Measurements from ENCODE around the gene COX5A.

The COX5A gene

GRCh38 chr15:74873036-74873755, 64.7 kb downstream of the COX5A start, which contains the start of gene SCAMP2:
SCAMP2 (minus strand) TSS chr15:74873365; CDS start chr15:74873255, 110 bp downstream.
- DNase-seq (ENCODE audit: low spot score) = peak; percentile 97

DNA sequence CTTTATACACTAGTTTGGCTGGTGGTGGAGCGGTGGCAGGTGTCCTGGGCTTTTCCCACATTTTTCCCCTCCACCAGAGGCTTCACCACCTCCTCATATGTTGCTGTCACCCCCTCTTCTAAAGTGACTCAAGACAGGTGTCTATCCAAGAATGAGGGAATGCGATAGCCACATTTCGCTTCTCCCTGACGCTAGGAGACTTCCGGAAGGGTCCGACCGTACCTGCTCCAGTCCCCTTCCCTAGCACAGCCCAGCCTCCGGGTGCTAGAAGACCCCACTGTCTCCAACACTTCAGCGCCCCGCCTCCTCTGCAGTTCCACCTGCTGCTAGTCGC, 65.2 kb downstream of the COX5A start:
- DNase-seq (ENCODE audit: low spot score) = no peak

GRCh38 chr15:74870436-74871215, 67.2 kb downstream of the COX5A start:
- DNase-seq (ENCODE audit: low spot score) = no peak

Small RNAs within 50 kb of the gene (small RNA-seq; reads per million reads assigned to genes)
- gene RF00019 = 0 reads per million in 2 experiments
